ACC112 (cell line): ENCODE measurements around the gene SLCO4A1.

Experiments
- H2AFZ ChIP-seq: fragments of 200-600 bp; sonication (generic); one replicate; pipeline ENCODE4 v1.6.0; 2017; ENCODE audit warnings: antibody characterized with exemption, low read length; ENCODE audit not compliant: unreplicated experiment
- H3K27ac ChIP-seq: fragments of 200-600 bp; sonication (generic); 2 replicates; pipeline ENCODE4 v1.5.1; 2014; ENCODE audit warnings: low read depth, mild to moderate bottlenecking, antibody characterized with exemption, low read length, moderate library complexity
- H3K27me3 ChIP-seq: fragments of 200-600 bp; sonication (generic); 2 replicates; pipeline ENCODE4 v1.6.1; 2014; ENCODE audit warnings: mild to moderate bottlenecking, antibody characterized with exemption, low read length, moderate library complexity, mixed read lengths; ENCODE audit not compliant: insufficient read depth
- H3K36me3 ChIP-seq: fragments of 200-600 bp; sonication (generic); 2 replicates; pipeline ENCODE4 v1.6.1; 2016; ENCODE audit warnings: mild to moderate bottlenecking, antibody characterized with exemption, low read length, moderate library complexity, mixed read lengths; ENCODE audit not compliant: insufficient read depth
- H3K4me1 ChIP-seq: fragments of 200-600 bp; sonication (generic); one replicate; pipeline ENCODE4 v1.6.1; 2016; ENCODE audit warnings: low read length, mixed read lengths; ENCODE audit not compliant: insufficient read depth, unreplicated experiment, control insufficient read depth
- H3K4me3 ChIP-seq: fragments of 200-600 bp; sonication (generic); 2 replicates; pipeline ENCODE4 v1.5.1; 2014; ENCODE audit warnings: mild to moderate bottlenecking, low read depth, low read length
- H3K79me2 ChIP-seq: fragments of 200-600 bp; sonication (generic); one replicate; pipeline ENCODE4 v1.6.0; 2016; ENCODE audit warnings: low read length; ENCODE audit not compliant: control insufficient read depth, unreplicated experiment, insufficient read depth

The SLCO4A1 gene

GRCh38 chr20:62646851-62647520 is 4.7 kb downstream of the SLCO4A1 start:
- Histone ChIP-seq H3K27ac (no peak overlapping the region), H3K27me3 (peaks cover 22% of the 10 kb centered on the region), H3K79me2 (no peaks in the 10 kb centered on the region), H3K4me1 (peaks cover 4% of the 10 kb centered on the region), H2AFZ (no peak overlapping the region), H3K36me3 (no peaks in the 10 kb centered on the region), H3K4me3 (no peak overlapping the region)

DNA sequence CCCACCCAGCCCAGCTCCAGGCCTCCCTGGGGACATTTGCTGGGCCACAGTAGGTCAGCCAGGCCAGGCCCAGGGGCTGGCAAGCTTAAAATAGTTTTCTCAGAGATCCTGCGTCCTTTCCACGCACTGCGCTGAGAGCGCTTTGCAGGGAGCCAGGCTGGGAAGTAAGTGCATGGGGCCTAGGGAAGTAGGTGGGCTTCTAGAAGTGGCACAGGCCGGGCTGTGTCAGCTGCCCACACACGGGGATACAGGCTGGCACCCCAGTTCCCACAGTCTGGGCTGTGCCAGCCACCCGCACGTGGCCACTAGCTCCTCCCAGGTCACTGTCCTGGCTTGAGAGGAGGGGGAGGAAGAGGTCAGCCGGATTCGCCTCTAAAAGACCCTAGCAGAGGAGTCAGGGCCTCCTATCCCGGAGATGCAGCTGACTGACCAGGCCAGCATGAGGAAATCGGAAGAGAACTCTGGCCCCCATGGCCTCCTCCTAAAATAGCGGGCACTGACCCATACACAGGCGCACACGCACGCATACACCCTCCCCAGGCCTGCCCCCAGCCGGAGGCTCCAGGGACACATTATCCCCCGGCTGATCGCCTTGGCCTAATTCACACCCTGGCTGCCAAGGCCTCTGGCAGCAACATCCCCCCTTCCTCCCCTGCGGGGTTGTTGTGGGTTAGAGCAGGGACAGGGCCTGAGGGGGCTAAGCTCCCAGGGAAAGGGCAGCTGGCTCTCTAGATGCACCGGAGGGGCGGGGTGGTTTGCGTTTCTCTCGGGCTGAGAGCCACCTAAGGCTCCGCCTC is 5.4 kb downstream of the SLCO4A1 start:
- H3K36me3 ChIP-seq, result no peaks in the 10 kb centered on the region
- peaks cover 7% of the 10 kb centered on the region for H3K4me1 ChIP-seq
- H3K4me3 ChIP-seq, result no peak overlapping the region
- peaks cover 16% of the 10 kb centered on the region for H3K27me3 ChIP-seq
- H2AFZ ChIP-seq, result no peak overlapping the region
- no peak overlapping the region for H3K27ac ChIP-seq
- H3K79me2 ChIP-seq, result no peaks in the 10 kb centered on the region

DNA sequence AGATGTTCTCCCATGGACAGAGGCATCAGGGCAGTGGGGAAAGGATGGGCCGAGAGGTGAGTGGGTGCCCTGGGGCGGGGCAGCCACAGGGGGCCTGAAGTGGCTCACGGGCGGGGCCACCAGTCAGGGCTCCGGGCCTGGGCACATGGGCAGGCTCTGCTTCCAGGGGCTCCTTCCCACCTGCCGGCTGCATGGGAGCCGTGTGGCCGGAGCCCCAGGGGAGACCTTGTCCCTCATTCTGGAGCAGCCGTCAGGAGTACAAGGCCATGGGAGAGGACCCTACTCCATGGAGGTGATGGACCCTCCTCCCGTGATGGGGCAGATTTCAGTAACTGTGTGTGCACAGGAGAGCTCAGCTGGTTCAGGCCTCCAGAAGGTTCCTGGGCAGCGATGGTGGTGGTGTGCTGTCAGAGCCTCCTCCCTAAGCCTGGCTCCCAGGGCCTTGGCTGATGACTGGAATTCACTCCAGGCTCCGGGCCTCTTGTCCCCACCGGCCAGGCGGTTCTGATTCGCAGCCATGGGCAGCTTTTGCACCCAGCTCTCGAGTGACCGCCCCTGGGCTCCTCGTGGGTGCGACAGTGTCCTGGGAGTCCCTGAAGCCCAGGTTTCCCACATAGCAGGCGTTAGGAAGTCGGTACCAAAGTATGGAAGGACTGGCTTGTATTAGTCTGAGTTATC is 6.2 kb downstream of the SLCO4A1 start:
- Histone ChIP-seq H3K79me2 (no peaks in the 10 kb centered on the region), H2AFZ (no peak overlapping the region), H3K27me3 (peaks cover 9% of the 10 kb centered on the region), H3K4me1 (peaks cover 14% of the 10 kb centered on the region), H3K4me3 (no peak overlapping the region), H3K27ac (no peak overlapping the region), H3K36me3 (no peaks in the 10 kb centered on the region)

GRCh38 chr20:62649140-62649539 is 6.8 kb downstream of the SLCO4A1 start:
- Histone ChIP-seq H3K4me1 (peaks cover 15% of the 10 kb centered on the region), H3K79me2 (no peaks in the 10 kb centered on the region), H3K36me3 (no peaks in the 10 kb centered on the region), H3K27ac (no peak overlapping the region), H3K27me3 (0 out of 2 replicates have a peak, but pooled peaks cover 2% of the 10 kb centered on the region), H2AFZ (no peak overlapping the region), H3K4me3 (no peak overlapping the region)

DNA sequence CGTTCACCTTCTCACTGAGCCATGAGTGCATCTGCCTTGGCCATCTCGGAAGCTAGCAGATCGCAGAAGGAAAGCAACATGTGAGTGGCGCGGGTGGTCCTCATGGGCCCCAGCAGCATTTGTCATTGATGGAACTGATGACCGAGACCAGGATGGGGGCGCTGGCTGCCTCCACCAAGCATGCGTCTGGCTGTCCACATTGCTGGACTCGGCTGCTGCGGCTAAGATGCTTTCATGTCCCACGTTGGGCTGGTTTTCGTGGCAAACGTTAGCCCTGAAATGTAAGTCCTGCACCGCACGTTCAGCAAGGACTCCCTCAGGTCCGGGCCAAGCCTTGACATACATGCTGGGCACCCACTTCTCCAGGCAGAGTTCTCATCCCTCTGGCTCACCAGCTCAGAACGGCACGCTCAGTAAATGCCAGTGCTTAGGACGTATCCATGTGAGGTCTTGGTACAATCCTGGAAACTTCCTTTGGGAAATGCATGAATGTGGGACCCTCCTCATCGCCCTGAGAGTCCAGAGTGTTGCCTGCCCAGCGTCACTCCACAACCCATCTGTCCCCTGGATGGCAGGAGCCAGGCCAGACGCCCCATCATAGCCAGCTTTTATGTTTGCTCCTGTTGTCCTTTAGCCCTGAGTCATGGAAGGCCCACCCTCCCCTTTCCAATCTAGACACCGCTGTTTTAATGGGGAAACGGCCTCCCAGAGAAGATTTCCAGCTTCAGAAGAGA is 8.4 kb downstream of the SLCO4A1 start:
- H3K27me3 ChIP-seq, result no peaks in the 10 kb centered on the region
- H3K79me2 ChIP-seq, result no peaks in the 10 kb centered on the region
- H3K4me3 ChIP-seq, result no peak overlapping the region
- H3K27ac ChIP-seq, result no peak overlapping the region
- no peak overlapping the region for H2AFZ ChIP-seq
- no peaks in the 10 kb centered on the region for H3K36me3 ChIP-seq
- H3K4me1 ChIP-seq, result peaks cover 15% of the 10 kb centered on the region

- Histone ChIP-seq H3K36me3 (no peaks in the 10 kb centered on the region), H3K27ac (peak overlapping the region; percentile 56), H3K27me3 (no peaks in the 10 kb centered on the region), H3K4me1 (peaks cover 15% of the 10 kb centered on the region), H2AFZ (no peak overlapping the region), H3K4me3 (no peak overlapping the region), H3K79me2 (no peaks in the 10 kb centered on the region)
These were observed 9.2 kb downstream of the SLCO4A1 start for GRCh38 chr20:62651285-62652021.

DNA sequence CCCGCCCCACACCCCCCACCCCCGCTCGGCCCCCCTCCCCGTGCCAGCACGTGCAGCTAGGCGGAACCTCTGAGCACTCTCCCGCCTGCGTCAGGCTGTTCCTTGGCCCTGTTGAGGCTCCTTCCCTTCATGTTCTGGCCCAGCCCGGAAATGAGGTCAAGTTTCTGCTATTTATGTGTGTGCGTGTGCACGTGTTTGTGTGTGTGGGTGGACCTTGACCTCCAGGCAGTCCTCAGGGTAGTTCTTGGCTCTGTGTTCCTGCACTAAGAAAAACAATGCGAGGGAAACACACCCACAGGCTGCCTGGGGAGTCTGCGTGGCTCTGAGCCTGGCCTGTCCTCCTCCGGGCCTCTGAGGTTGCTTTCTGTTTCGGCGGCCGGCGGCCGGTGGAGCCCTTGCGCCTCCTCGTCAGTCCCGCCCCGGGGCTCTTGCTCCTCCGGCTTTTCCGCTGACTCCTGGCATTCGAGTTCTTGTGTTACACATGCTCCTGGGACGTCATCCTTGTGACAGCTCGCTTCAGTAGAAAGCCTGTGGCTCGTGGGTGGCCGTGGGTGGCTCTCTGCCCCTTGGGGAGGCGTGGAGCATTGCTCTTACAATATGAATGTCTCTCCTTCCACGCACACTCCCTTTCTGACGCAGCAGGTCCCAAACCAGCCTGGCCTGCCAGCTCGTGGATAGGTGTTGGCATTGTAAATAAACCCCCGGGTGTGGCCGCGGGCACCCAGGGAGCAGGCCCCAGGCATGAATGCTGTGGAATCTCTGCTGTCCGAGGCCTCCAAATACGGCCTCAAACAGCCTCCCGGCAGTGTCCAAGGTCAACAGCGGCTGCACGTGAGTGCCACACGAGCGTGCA is 10.0 kb downstream of the SLCO4A1 start:
- Histone ChIP-seq H3K36me3 (no peaks in the 10 kb centered on the region), H3K27me3 (no peaks in the 10 kb centered on the region), H3K4me3 (peak overlapping the region; percentile 56), H3K27ac (peak overlapping the region; percentile 75), H2AFZ (peak overlapping the region; percentile 63), H3K4me1 (peaks cover 15% of the 10 kb centered on the region), H3K79me2 (no peaks in the 10 kb centered on the region)

DNA sequence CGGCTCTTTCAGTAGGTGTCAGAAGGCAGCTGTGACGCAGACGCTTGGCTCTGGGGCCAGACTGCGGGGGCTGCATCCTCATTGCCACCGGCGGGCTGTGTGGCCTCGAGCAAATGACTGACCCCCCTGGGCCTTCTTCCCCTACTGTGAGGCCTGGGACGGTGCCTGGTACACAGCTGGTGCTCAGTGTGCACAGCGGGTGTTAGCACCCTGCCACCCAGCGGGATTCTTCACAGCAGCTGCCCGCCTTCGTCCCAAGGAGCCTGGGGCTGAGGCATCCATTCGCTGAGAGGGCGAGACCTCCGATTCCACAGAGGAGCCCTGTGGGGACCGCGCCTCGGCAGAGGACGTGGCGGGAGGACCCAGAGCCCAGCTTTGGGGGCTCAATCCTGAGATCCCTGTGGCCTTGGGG is 10.6 kb downstream of the SLCO4A1 start:
- peak overlapping the region; percentile 75 for H3K27ac ChIP-seq
- H2AFZ ChIP-seq, result no peak overlapping the region
- no peaks in the 10 kb centered on the region for H3K27me3 ChIP-seq
- H3K4me1 ChIP-seq, result peaks cover 15% of the 10 kb centered on the region
- H3K4me3 ChIP-seq, result peak overlapping the region; percentile 56
- H3K36me3 ChIP-seq, result no peaks in the 10 kb centered on the region
- no peaks in the 10 kb centered on the region for H3K79me2 ChIP-seq

DNA sequence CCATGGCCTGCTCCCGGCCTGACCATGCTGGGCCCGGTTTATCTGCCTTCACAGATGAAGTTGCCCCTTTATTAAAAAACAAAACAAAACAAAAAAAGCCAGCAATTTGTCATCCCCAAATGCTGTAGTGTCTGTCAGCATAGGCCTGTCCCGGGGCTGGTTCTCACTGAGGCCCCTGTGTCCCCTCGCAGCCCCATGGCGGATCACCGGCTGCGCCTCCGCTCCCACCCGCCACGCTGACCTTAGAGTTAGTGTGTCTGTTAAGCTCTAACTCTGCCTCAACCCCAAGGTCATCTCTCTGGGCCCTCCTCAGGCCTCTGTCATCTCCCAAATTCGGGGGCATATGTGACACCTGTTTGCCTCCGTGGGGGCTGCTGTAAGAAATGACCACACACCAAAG is 11.1 kb downstream of the SLCO4A1 start:
- H3K27me3 ChIP-seq, result no peaks in the 10 kb centered on the region
- no peaks in the 10 kb centered on the region for H3K79me2 ChIP-seq
- H3K27ac ChIP-seq, result peak overlapping the region; percentile 75; the same call in 1 of the 2 replicates
- H2AFZ ChIP-seq, result no peak overlapping the region
- H3K4me3 ChIP-seq, result no peak overlapping the region
- H3K36me3 ChIP-seq, result no peaks in the 10 kb centered on the region
- H3K4me1 ChIP-seq, result peaks cover 15% of the 10 kb centered on the region
